SHP77 (cell line): ENCODE results near the gene DPAGT1.
A peak's percentile ranks its signal among the peaks of the same experiment; 100 is the strongest.

Experiments
- DNase-seq, 2 experiments: peaks; one replicate each; lab custom pipeline; 2025; lab: John Stamatoyannopoulos, UW

The DPAGT1 gene

GRCh38 chr11:119057000-119057769 is 44.5 kb downstream of the DPAGT1 start, which contains the start of gene HYOU1:
TSS of gene HYOU1 (minus strand) at chr11:119057205. CDS start at chr11:119056160, 1,045 bp downstream.
- DNase-seq, result peak; percentile 94 to 98

- DNase-seq, result no peak
Observed at GRCh38 chr11:119056421-119056999, 45.1 kb downstream of the DPAGT1 start.

- peak in 1 of 2 experiments; percentile 12 for DNase-seq
Observed at GRCh38 chr11:119055901-119056300, 45.8 kb downstream of the DPAGT1 start.

- no peak for DNase-seq
Observed at GRCh38 chr11:119054418-119054817, 47.2 kb downstream of the DPAGT1 start.

- no peak for DNase-seq
Observed at GRCh38 chr11:119052163-119052814, 49.4 kb downstream of the DPAGT1 start.

- DNase-seq, result no peak
Observed at GRCh38 chr11:119051440-119052162, 50.1 kb downstream of the DPAGT1 start.

GRCh38 chr11:119049081-119049480 is 52.6 kb downstream of the DPAGT1 start:
- DNase-seq, result no peak

- DNase-seq, result no peak
Observed at GRCh38 chr11:119048644-119049043, 53.0 kb downstream of the DPAGT1 start.

GRCh38 chr11:119047205-119047604 is 54.4 kb downstream of the DPAGT1 start:
- no peak for DNase-seq
